GM21528 (cell line): ENCODE results near the gene RAB1A.

Experiments used
- ATAC-seq: cut with Tn5 transposase; IDR thresholded peaks from one replicate; pipeline ENCODE4 v1.9.1; 2021; ENCODE audit warnings: mild to moderate bottlenecking, moderate library complexity; ENCODE audit not compliant: unreplicated experiment, low FRiP score

Gene RAB1A

GRCh38 chr2:65064728-65065552 lies 65.0 kb downstream of the RAB1A start:
- peak; percentile 82 for ATAC-seq

GRCh38 chr2:65062843-65063825 lies 66.8 kb downstream of the RAB1A start:
- ATAC-seq, result no peak

- ATAC-seq, result no peak
Observed at GRCh38 chr2:65061910-65062339, 68.0 kb downstream of the RAB1A start.

GRCh38 chr2:65061146-65061909 lies 68.6 kb downstream of the RAB1A start:
- no peak for ATAC-seq

GRCh38 chr2:65059071-65059470 lies 70.8 kb downstream of the RAB1A start:
- no peak for ATAC-seq

GRCh38 chr2:65057391-65058052 lies 72.4 kb downstream of the RAB1A start:
- ATAC-seq, result no peak

GRCh38 chr2:65057054-65057375 lies 72.9 kb downstream of the RAB1A start:
- ATAC-seq, result no peak

GRCh38 chr2:65056215-65057053 lies 73.5 kb downstream of the RAB1A start, which contains the start of gene CEP68:
Gene CEP68 (plus strand): TSS chr2:65056416. CDS start chr2:65069445, 13,029 bp downstream.
- peak; percentile 89 for ATAC-seq

- peak; percentile 29 for ATAC-seq
Observed at GRCh38 chr2:65055422-65056214, 74.3 kb downstream of the RAB1A start.

GRCh38 chr2:65054749-65055421 lies 75.0 kb downstream of the RAB1A start:
- ATAC-seq, result no peak

GRCh38 chr2:65053199-65053598 lies 76.7 kb downstream of the RAB1A start:
- ATAC-seq, result peak; percentile 48

- no peak for ATAC-seq
Observed at GRCh38 chr2:65050931-65051330, 79.0 kb downstream of the RAB1A start.

GRCh38 chr2:65049010-65049639 lies 80.8 kb downstream of the RAB1A start:
- ATAC-seq, result no peak

- no peak for ATAC-seq
Observed at GRCh38 chr2:65046633-65047407, 83.1 kb downstream of the RAB1A start.

GRCh38 chr2:65045651-65046050 lies 84.3 kb downstream of the RAB1A start:
- no peak for ATAC-seq

GRCh38 chr2:65044097-65044735 lies 85.7 kb downstream of the RAB1A start:
- ATAC-seq, result no peak
